GM23338 (cell line): Measurements from ENCODE around the gene ENTREP3. TPM values are rescaled to one million over a fixed set of nuclear protein-coding genes. Genes with fewer than 3 reads are reported as not detected.

Experiments
- ATAC-seq: fragments of 200-7000 bp; cut with Tn5 transposase; 3 replicates; pipeline ENCODE4 v1.9.1; 2020
- DNase-seq: peaks from one replicate; pipeline ENCODE4 v3.0.0-alpha.2; 2015; ENCODE audit warnings: low spot score
- H2AFZ ChIP-seq: fragments of 200-600 bp; sonication (generic); 2 replicates; pipeline ENCODE4 v1.8.0; 2016; ENCODE audit warnings: antibody characterized with exemption, mild to moderate bottlenecking, moderate library complexity
- H3F3A ChIP-seq: fragments of 200-600 bp; sonication (generic); replicated peaks from 2 replicates; pipeline ENCODE4 v1.8.0; 2017; ENCODE audit warnings: antibody characterized with exemption, mixed run types, low read depth
- H3K27ac ChIP-seq: fragments of 200-600 bp; sonication (generic); 2 replicates; pipeline ENCODE4 v1.6.1; 2016; ENCODE audit warnings: low read depth
- H3K27me3 ChIP-seq: fragments of 200-600 bp; sonication (generic); 2 replicates; pipeline ENCODE4 v1.8.0; 2016; ENCODE audit warnings: mild to moderate bottlenecking, mixed run types, moderate library complexity; ENCODE audit not compliant: insufficient read depth
- H3K36me3 ChIP-seq: fragments of 200-600 bp; sonication (generic); 2 replicates; pipeline ENCODE4 v1.8.0; 2016; ENCODE audit warnings: mild to moderate bottlenecking; ENCODE audit not compliant: insufficient read depth
- H3K4me1 ChIP-seq: fragments of 200-600 bp; sonication (generic); 2 replicates; pipeline ENCODE4 v1.8.0; 2016; ENCODE audit warnings: mild to moderate bottlenecking, moderate library complexity; ENCODE audit not compliant: insufficient read depth
- H3K4me2 ChIP-seq: fragments of 200-600 bp; sonication (generic); 2 replicates; pipeline ENCODE4 v1.7.1; 2017; ENCODE audit warnings: mixed run types
- H3K4me3 ChIP-seq: fragments of 200-600 bp; sonication (generic); 2 replicates; pipeline ENCODE4 v1.6.1; 2016; ENCODE audit warnings: mixed run types
- H3K79me2 ChIP-seq: fragments of 200-600 bp; sonication (generic); replicated peaks from 2 replicates; pipeline ENCODE4 v1.8.0; 2017; ENCODE audit warnings: mild to moderate bottlenecking; ENCODE audit not compliant: insufficient read depth
- H3K9me2 ChIP-seq: fragments of 200-600 bp; sonication (generic); 2 replicates; pipeline ENCODE4 v1.8.0; 2017; ENCODE audit not compliant: insufficient read depth
- H4K20me1 ChIP-seq: fragments of 200-600 bp; sonication (generic); replicated peaks from 2 replicates; pipeline ENCODE4 v1.8.0; 2017; ENCODE audit warnings: mild to moderate bottlenecking; ENCODE audit not compliant: insufficient read depth
- H3K27ac Mint-ChIP-seq: 2 replicates; pipeline ENCODE4 v1.8.0; 2020; ENCODE audit warnings: inconsistent platforms, mild to moderate bottlenecking, moderate library complexity, mixed read lengths
- H3K27me3 Mint-ChIP-seq: 3 replicates; pipeline ENCODE4 v1.8.0; 2022; ENCODE audit warnings: low read depth, mild to moderate bottlenecking, moderate library complexity, mixed read lengths, inconsistent platforms; ENCODE audit not compliant: insufficient read depth, poor library complexity
- H3K36me3 Mint-ChIP-seq: 3 replicates; pipeline ENCODE4 v1.8.0; 2021; ENCODE audit warnings: low read depth, mild to moderate bottlenecking, inconsistent platforms, moderate library complexity, mixed read lengths
- H3K4me1 Mint-ChIP-seq: 3 replicates; pipeline ENCODE4 v1.8.0; 2020; ENCODE audit warnings: mild to moderate bottlenecking, inconsistent platforms, mixed read lengths
- H3K4me3 Mint-ChIP-seq: 3 replicates; pipeline ENCODE4 v1.8.0; 2021; ENCODE audit warnings: moderate library complexity, mild to moderate bottlenecking, inconsistent platforms, mixed read lengths
- H3K9me3 Mint-ChIP-seq: 3 replicates; pipeline ENCODE4 v1.8.0; 2020; ENCODE audit warnings: moderate library complexity, mild to moderate bottlenecking, inconsistent platforms, mixed read lengths
- CTCF ChIP-seq, 2 experiments: fragments of 200-600 bp in 1 of 2; sonication (generic) in 1 of 2; conservative IDR thresholded peaks; 2 replicates each; pipeline versions ENCODE4 v1.5.1 to v1.6.1; 2016 to 2017; ENCODE audit warnings: antibody characterized with exemption in 2 of 2, low read depth in 2 of 2, mild to moderate bottlenecking in 2 of 2, moderate library complexity in 1 of 2
- EZH2 ChIP-seq: fragments of 200-600 bp; sonication (generic); IDR thresholded peaks from one replicate; pipeline ENCODE4 v1.8.0; 2017; ENCODE audit warnings: antibody characterized with exemption, mild to moderate bottlenecking, low read depth; ENCODE audit not compliant: unreplicated experiment
- REST ChIP-seq: IDR thresholded peaks from one replicate; pipeline ENCODE4 v1.6.1; 2018; ENCODE audit warnings: antibody characterized with exemption; ENCODE audit not compliant: unreplicated experiment
- STAT1 ChIP-seq: IDR thresholded peaks from one replicate; pipeline ENCODE4 v1.6.1; 2016; ENCODE audit warnings: antibody characterized with exemption; ENCODE audit not compliant: unreplicated experiment
- ZNF114 ChIP-seq: fragments of 250-450 bp; sonication (Bioruptor Pico); IDR thresholded peaks from 2 replicates; pipeline ENCODE4 v1.5.0; 2020; ENCODE audit warnings: mild to moderate bottlenecking, moderate library complexity
- ZNF462 ChIP-seq: fragments of 250-450 bp; sonication (Bioruptor Pico); IDR thresholded peaks from 2 replicates; pipeline ENCODE4 v1.5.0; 2020; ENCODE audit warnings: mild to moderate bottlenecking, moderate library complexity
- polyA plus RNA-seq: library from polyadenylated mRNA; unstranded; fragments of >200 nt; fragmentation: Nextera tagmentation; extraction: Ambion mirVana; gene quantifications from 2 replicates; pipeline ENCODE4 v1.2.1, GENCODE V29; 2016
- total RNA-seq: library from RNA; depleted of rRNA; stranded (reverse); fragments of >200 nt; shearing (Covaris generic); gene quantifications from 2 replicates; pipeline ENCODE4 v1.2.3, GENCODE V29; 2014

Gene ENTREP3
- total and polyA plus RNA-seq, 2 experiments from 2014 or later, result 18.6 to 46.3 TPM

GRCh38 chr1:155277902-155278688, 22.8 kb upstream of the ENTREP3 start:
- Mint-ChIP-seq H3K27me3 (peaks cover 15% of the 10 kb centered on the region), H3K4me3 (peak overlapping the region; percentile 73), H3K27ac (no peak overlapping the region), H3K36me3 (peaks cover 3% of the 10 kb centered on the region; the same call in 2 of the 3 replicates), H3K9me3 (peaks cover 4% of the 10 kb centered on the region; the same call in 1 of the 3 replicates), H3K4me1 (peaks cover 28% of the 10 kb centered on the region)
- peak overlapping the region; percentile 96 for H3K4me2 ChIP-seq
- no peaks in the 10 kb centered on the region for H3K27me3 ChIP-seq
- TF ChIP-seq REST (peak; percentile 95), CTCF (conservative IDR thresholded peaks at IDR 0.05; ENCODE audit: low read depth in 2 of 2) (peak; percentile 55 to 81), ZNF114 (no peak), EZH2 (no peak)
- no peaks in the 10 kb centered on the region for H3K36me3 ChIP-seq
- peak; percentile 99 for DNase-seq
- H4K20me1 ChIP-seq, result no peaks in the 10 kb centered on the region
- H3K4me1 ChIP-seq, result peaks cover 29% of the 10 kb centered on the region
- peak; percentile 77 for ATAC-seq
- no peaks in the 10 kb centered on the region for H3K9me2 ChIP-seq
- peak overlapping the region; percentile 89 for H3K4me3 ChIP-seq
- no peak overlapping the region for H3K27ac ChIP-seq
- H3F3A ChIP-seq, result peaks cover 18% of the 10 kb centered on the region
- H3K79me2 ChIP-seq, result no peaks in the 10 kb centered on the region
- H2AFZ ChIP-seq, result 0 out of 2 replicates have a peak overlapping the region, but pooled peaks have one; percentile 53

GRCh38 chr1:155277070-155277901, 22.0 kb upstream of the ENTREP3 start, which contains the start of gene HCN3:
HCN3 (plus strand) TSS chr1:155277463; CDS start chr1:155277591, 128 bp downstream.
- DNase-seq (peak; percentile 100), ATAC-seq (peak; percentile 61)
- H3K4me3 ChIP-seq, result peak within 1 kb of the TSS; percentile 89
- H3K79me2 ChIP-seq, result peaks cover 7% of the 10 kb centered on the region
- H4K20me1 ChIP-seq, result peaks cover 2% of the 10 kb centered on the region; the same call in 1 of the 2 replicates
- peak within 1 kb of the TSS; percentile 96 for H3K4me2 ChIP-seq
- Mint-ChIP-seq H3K27ac (no peak within 1 kb of the TSS), H3K9me3 (peaks cover 4% of the 10 kb centered on the region; the same call in 2 of the 3 replicates), H3K4me1 (peaks cover 35% of the 10 kb centered on the region), H3K27me3 (peaks cover 18% of the 10 kb centered on the region), H3K4me3 (peak within 1 kb of the TSS; percentile 73), H3K36me3 (peaks cover 7% of the 10 kb centered on the region)
- H3K27me3 ChIP-seq, result no peaks in the 10 kb centered on the region
- no peaks in the 10 kb centered on the region for H3K36me3 ChIP-seq
- no peaks in the 10 kb centered on the region for H3K9me2 ChIP-seq
- H2AFZ ChIP-seq, result peak within 1 kb of the TSS; percentile 72
- peaks cover 31% of the 10 kb centered on the region for H3K4me1 ChIP-seq
- no peak within 1 kb of the TSS for H3K27ac ChIP-seq
- peaks cover 24% of the 10 kb centered on the region for H3F3A ChIP-seq
- TF ChIP-seq ZNF114, result no peak
- no peak for TF ChIP-seq ZNF462 (CRISPR knock-in tag)
- no peak for TF ChIP-seq STAT1
